Activated naive CD4-positive, alpha-beta T cell treated with Interleukin-2 at 50 U/mL for 16 hours (primary cell): ENCODE data around the gene EML6.

Source experiments
- DNase-seq: peaks from one replicate; pipeline ENCODE4 v3.0.0-alpha.2; 2020

EML6 gene

GRCh38 chr2:54924121-54924520 lies 200.7 kb downstream of the EML6 start:
- no peak for DNase-seq

GRCh38 chr2:54925022-54925421 lies 201.6 kb downstream of the EML6 start:
- no peak for DNase-seq

- no peak for DNase-seq
These were observed 203.8 kb downstream of the EML6 start for GRCh38 chr2:54927085-54927750.

- DNase-seq: no peak
These were observed 204.5 kb downstream of the EML6 start for GRCh38 chr2:54927751-54928615.

GRCh38 chr2:54928719-54929118 lies 205.3 kb downstream of the EML6 start:
- DNase-seq: no peak

- no peak for DNase-seq
These were observed 208.0 kb downstream of the EML6 start for GRCh38 chr2:54931473-54931872.

GRCh38 chr2:54935389-54935788 lies 211.9 kb downstream of the EML6 start:
- DNase-seq: no peak

GRCh38 chr2:54936766-54937165 lies 213.3 kb downstream of the EML6 start:
- no peak for DNase-seq

- no peak for DNase-seq
These were observed 216.1 kb downstream of the EML6 start for GRCh38 chr2:54939446-54940118.

GRCh38 chr2:54940723-54941122 lies 217.3 kb downstream of the EML6 start:
- DNase-seq: no peak

GRCh38 chr2:54941248-54941984 lies 218.0 kb downstream of the EML6 start:
- DNase-seq: no peak

- DNase-seq: no peak
These were observed 218.9 kb downstream of the EML6 start for GRCh38 chr2:54942373-54942772.

- no peak for DNase-seq
These were observed 221.4 kb downstream of the EML6 start for GRCh38 chr2:54944724-54945326.

- no peak for DNase-seq
These were observed 222.1 kb downstream of the EML6 start for GRCh38 chr2:54945391-54946219.

- DNase-seq: no peak
These were observed 222.9 kb downstream of the EML6 start for GRCh38 chr2:54946220-54946805.

- DNase-seq: no peak
These were observed 223.7 kb downstream of the EML6 start for GRCh38 chr2:54947136-54947535.

GRCh38 chr2:54947646-54948045 lies 224.2 kb downstream of the EML6 start:
- no peak for DNase-seq

- no peak for DNase-seq
These were observed 224.7 kb downstream of the EML6 start for GRCh38 chr2:54948120-54948519.

- DNase-seq: no peak
These were observed 226.0 kb downstream of the EML6 start for GRCh38 chr2:54949431-54949830.

GRCh38 chr2:54950811-54951210 lies 227.3 kb downstream of the EML6 start:
- no peak for DNase-seq

GRCh38 chr2:54952425-54952824 lies 229.0 kb downstream of the EML6 start:
- no peak for DNase-seq
